ENCODE measurements around the gene DGLUCY.

GRCh38 chr14:91089958-91090535 lies 23.8 kb upstream of the DGLUCY start:
- TF ChIP-seq SUZ12 (IDR thresholded peaks at IDR 0.05; ENCODE audit: extremely low read depth, insufficient read depth, insufficient read length) (no peak), YY1 (IDR thresholded peaks at IDR 0.05; ENCODE audit: insufficient read depth, insufficient read length) (no peak)

Measured in NT2/D1 (cell line).